Choroid plexus epithelial cell (primary cell): ENCODE measurements around the gene PLXNA2.

Experiments used
- DNase-seq: peaks from one replicate; pipeline ENCODE4 v3.0.0-alpha.2; 2010; ENCODE audit warnings: low read depth
- H3K4me3 ChIP-seq: 2 replicates; pipeline ENCODE4 v1.5.1; 2011; ENCODE audit warnings: low read depth, mild to moderate bottlenecking, control low read depth, low read length, moderate library complexity
- CTCF ChIP-seq: conservative IDR thresholded peaks from 2 replicates; pipeline ENCODE4 v1.5.1; 2011; ENCODE audit warnings: low read depth, mild to moderate bottlenecking, control low read depth, inconsistent platforms, low read length, moderate library complexity

Gene PLXNA2

GRCh38 chr1:208107425-208108212 lies 136.6 kb downstream of the PLXNA2 start:
- DNase-seq = peak; percentile 84
- H3K4me3 ChIP-seq = no peak overlapping the region
- TF ChIP-seq CTCF = no peak

- no peak overlapping the region for H3K4me3 ChIP-seq
- no peak for DNase-seq
- no peak for TF ChIP-seq CTCF
Measured at GRCh38 chr1:208106218-208106617, 138.0 kb downstream of the PLXNA2 start.

- H3K4me3 ChIP-seq = no peak overlapping the region
- DNase-seq = peak; percentile 28
- TF ChIP-seq CTCF = no peak
Measured at GRCh38 chr1:208105756-208106155, 138.4 kb downstream of the PLXNA2 start.

GRCh38 chr1:208103597-208104513 lies 140.3 kb downstream of the PLXNA2 start:
- no peak for TF ChIP-seq CTCF
- H3K4me3 ChIP-seq = no peak overlapping the region
- DNase-seq = peak; percentile 63

GRCh38 chr1:208101661-208102431 lies 142.3 kb downstream of the PLXNA2 start:
- DNase-seq = peak; percentile 16
- TF ChIP-seq CTCF = no peak
- H3K4me3 ChIP-seq = no peak overlapping the region

- H3K4me3 ChIP-seq = no peak overlapping the region
- TF ChIP-seq CTCF = no peak
- DNase-seq = peak; percentile 52
Measured at GRCh38 chr1:208100906-208101305, 143.3 kb downstream of the PLXNA2 start.
